Activated CD8-positive, alpha-beta memory T cell treated with anti-CD3 and anti-CD28 coated beads, Interleukin-2, amount 50 U/mL, for 4 hours (primary cell): ENCODE measurements around the gene ZNF85.
A peak's percentile ranks its signal among the peaks of the same experiment; 100 is the strongest.
"Not testable (repeated sequence)": the region's sequence is repeated elsewhere in the genome, so short reads cannot be mapped to it uniquely, and the experiment has no call there.

Source experiments
- DNase-seq: peaks from one replicate; pipeline ENCODE4 v3.0.0-alpha.2; 2020

The ZNF85 gene

GRCh38 chr19:20923077-20923871 lies at the start of gene ZNF85:
ZNF85 (plus strand) TSS chr19:20923251; CDS start chr19:20923401, 150 bp downstream.
- peak; percentile 82 for DNase-seq

GRCh38 chr19:20879501-20879900 lies 43.5 kb upstream of the ZNF85 start:
- no peak for DNase-seq

DNA sequence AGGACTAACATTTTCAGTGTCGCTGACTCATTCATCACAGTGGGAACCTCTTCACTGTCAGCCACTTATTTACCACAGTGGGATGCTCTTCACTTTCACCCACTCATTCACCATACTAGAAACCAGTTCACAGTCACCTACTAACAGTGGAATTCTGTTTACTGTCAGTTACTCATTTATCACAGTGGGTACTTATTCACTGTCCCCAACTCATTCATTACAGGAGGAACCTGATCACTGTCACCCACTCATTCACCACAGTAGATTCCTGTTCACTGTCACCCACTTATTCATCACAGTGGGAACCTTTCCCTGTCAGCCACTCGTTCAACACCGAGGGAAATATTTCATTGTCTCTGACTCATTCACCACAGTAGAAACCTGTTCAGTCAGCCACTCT lies 10.1 kb upstream of the ZNF85 start:
- no peak for DNase-seq

- no peak for DNase-seq
Measured at GRCh38 chr19:20925481-20925880, 2.4 kb downstream of the ZNF85 start.

- DNase-seq, result no peak
Measured at GRCh38 chr19:20926796-20927195, 3.7 kb downstream of the ZNF85 start.

- DNase-seq, result no peak
Measured at GRCh38 chr19:20928371-20928770, 5.3 kb downstream of the ZNF85 start.

DNA sequence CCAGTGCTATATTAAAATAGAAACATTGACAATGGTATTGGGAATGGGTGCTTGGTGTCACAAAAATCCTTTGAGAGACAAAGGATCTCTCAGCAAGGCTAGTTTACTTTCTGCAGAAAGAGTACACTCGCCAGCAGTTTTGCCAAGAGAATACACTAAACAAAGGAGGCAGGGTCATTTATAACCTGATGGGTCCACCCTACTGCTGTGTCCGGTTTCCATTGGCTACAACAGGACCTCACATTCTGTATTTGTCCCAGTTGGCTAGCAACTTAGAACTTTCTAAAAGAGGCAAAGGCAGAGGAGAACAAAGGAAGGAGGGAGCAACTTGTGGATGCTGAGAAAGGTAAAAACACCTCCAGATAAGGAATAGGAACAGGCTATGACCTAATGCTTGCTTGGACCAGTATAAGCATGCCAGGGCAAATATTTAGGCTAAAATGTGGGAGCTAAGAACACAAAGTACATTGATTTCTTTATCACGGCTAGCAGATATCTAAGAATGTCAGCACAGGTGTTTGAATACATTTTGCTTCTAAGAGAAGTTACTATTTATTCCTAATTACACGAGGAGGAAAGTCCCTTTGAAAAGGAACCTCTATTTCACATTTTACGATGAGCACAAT lies 13.4 kb downstream of the ZNF85 start:
- not testable (repeated sequence) for DNase-seq

GRCh38 chr19:20952561-20953095 lies 29.6 kb downstream of the ZNF85 start:
- not testable (repeated sequence) for DNase-seq

DNA sequence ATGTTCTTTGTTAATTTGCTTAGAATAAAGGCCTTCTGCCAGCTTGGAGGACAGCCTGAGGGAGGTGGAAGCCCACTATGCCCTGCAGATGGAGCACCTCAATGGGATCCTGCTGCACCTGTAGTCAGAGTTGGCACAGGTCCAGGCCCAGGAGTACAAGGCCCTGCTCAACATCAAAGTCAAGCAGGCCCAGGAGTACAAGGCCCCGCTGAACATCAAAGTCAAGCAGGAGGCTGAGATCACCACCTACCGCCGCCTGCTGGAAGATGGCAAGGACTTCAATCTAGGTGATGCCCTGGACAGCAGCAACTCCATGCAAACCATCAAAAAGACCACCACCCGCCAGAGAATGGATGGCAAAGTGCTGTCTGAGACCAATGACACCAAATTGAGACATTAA lies 41.7 kb downstream of the ZNF85 start:
- DNase-seq, result no peak

GRCh38 chr19:20968092-20968491 lies 45.0 kb downstream of the ZNF85 start:
- no peak for DNase-seq

DNA sequence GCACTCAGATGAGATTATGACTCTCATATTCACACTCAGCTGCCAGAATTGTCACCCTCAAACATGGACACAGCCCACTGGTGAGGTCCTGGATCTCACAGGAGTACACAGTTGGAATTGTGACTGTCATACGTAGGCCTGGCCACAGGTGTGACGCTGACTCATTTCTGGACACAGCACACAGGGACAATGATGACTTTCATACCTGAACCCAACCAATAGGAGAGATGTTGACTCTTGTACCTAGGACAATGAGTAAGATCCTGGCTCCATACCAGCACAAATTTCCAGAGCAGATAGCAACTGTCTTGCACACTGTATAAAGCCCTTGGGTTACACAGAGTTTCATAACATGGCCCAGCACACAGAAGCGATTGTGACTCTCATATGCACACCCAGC lies 46.4 kb downstream of the ZNF85 start:
- DNase-seq, result no peak

GRCh38 chr19:20969898-20970297 lies 46.8 kb downstream of the ZNF85 start:
- DNase-seq, result no peak

DNA sequence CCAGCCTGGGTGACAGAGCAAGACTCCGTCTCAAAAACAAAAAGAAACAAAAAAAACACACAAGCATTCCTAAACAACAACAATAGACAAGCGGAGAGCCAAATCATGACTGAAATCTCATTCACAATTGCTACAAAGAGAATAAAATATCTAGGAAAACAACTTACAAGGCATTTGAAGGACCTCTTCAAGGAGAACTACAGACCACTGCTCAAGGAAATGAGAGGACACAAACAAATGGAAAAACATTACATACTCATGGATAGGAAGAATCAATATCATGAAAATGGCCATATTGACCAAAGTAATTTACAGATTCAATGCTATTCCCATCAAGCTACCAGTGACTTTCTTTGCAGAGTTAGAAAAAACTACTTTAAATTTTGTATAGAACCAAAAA lies 69.7 kb downstream of the ZNF85 start:
- DNase-seq, result not testable (repeated sequence)

DNA sequence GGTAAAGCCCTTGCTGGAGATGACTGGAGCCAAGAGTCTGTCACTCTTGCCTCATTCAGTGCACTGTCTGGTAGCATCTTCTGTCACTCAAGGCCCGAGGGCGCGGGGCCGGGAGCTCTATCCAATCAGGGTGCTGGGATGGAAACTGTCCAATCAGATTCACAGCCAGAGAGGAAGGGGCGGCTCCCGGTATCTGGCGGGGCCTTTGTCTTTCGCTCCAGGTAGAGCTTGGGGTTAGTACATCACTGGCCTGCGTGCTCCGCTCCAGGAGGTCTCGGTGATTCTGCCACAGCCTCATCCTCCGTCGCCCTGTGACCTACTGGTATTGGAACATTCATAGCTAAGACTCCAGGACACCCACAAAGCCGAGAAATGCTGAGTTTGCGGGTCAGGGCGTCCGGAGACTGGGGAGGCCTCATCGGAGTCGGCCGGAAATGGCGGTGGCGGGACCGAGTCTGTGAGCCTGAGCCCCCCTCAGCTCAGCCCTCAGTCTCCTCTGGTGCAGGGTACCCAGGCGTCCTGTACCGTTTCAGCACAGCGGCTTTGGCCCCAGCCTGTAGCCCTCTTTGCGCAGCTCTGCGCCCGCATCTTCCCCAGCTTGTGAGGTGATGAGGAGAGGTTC lies 76.8 kb downstream of the ZNF85 start:
- DNase-seq, result peak; percentile 76
